DMS79 (cell line): ENCODE results near the gene C5.

Source experiments
- DNase-seq: peaks from one replicate; lab custom pipeline; 2025; lab: John Stamatoyannopoulos, UW

C5 gene

GRCh38 chr9:120924698-120925534 is 125.2 kb downstream of the C5 start:
- no peak for DNase-seq

GRCh38 chr9:120923620-120924328 is 126.3 kb downstream of the C5 start:
- DNase-seq = no peak

GRCh38 chr9:120922404-120923195 is 127.5 kb downstream of the C5 start:
- DNase-seq = no peak

- DNase-seq = no peak
Observed at GRCh38 chr9:120921661-120922181, 128.4 kb downstream of the C5 start.

GRCh38 chr9:120920806-120921178 is 129.3 kb downstream of the C5 start:
- DNase-seq = no peak

- no peak for DNase-seq
Observed at GRCh38 chr9:120919843-120920805, 130.0 kb downstream of the C5 start.

- DNase-seq = no peak
Observed at GRCh38 chr9:120918931-120919842, 130.9 kb downstream of the C5 start.

GRCh38 chr9:120917929-120918762 is 131.9 kb downstream of the C5 start:
- no peak for DNase-seq

GRCh38 chr9:120916991-120917880 is 132.8 kb downstream of the C5 start:
- no peak for DNase-seq

GRCh38 chr9:120916588-120916987 is 133.5 kb downstream of the C5 start:
- DNase-seq = no peak

GRCh38 chr9:120915854-120916470 is 134.1 kb downstream of the C5 start:
- DNase-seq = no peak

- no peak for DNase-seq
Observed at GRCh38 chr9:120914953-120915352, 135.1 kb downstream of the C5 start.

- no peak for DNase-seq
Observed at GRCh38 chr9:120914396-120914795, 135.7 kb downstream of the C5 start.

- DNase-seq = no peak
Observed at GRCh38 chr9:120913647-120914264, 136.3 kb downstream of the C5 start.

- DNase-seq = no peak
Observed at GRCh38 chr9:120912958-120913646, 137.0 kb downstream of the C5 start.

GRCh38 chr9:120911295-120911837 is 138.7 kb downstream of the C5 start:
- DNase-seq = no peak
